Tibial artery (tissue), 4 donors: ENCODE data around the gene FREM3.
A peak's percentile ranks its signal among the peaks of the same experiment; 100 is the strongest.
"Not testable (repeated sequence)": the region's sequence is repeated elsewhere in the genome, so short reads cannot be mapped to it uniquely, and the experiment has no call there.

Source experiments
- DNase-seq, 2 donors: peaks; one replicate each; pipeline ENCODE4 v3.0.0-alpha.2; 2019
- H3K27ac ChIP-seq, 2 donors: fragments of 200-600 bp; sonication (generic) in 1 of 2; 1 replicate in 1 of 2; 2 replicates in 1 of 2; pipeline ENCODE4 v1.5.1; 2018 to 2019; ENCODE audit warnings: mild to moderate bottlenecking in 1 of 2
- H3K27me3 ChIP-seq, 2 donors: fragments of 200-600 bp; sonication (generic) in 1 of 2; one replicate each; pipeline versions ENCODE4 v1.5.1 to v1.6.0; 2016 to 2019
- H3K36me3 ChIP-seq, 3 donors: fragments of 200-600 bp; sonication (generic) in 2 of 3; one replicate each; pipeline ENCODE4 v1.5.1; 2016 to 2019; ENCODE audit warnings: mild to moderate bottlenecking in 2 of 3
- H3K4me1 ChIP-seq, 4 donors: fragments of 200-600 bp; sonication (generic) in 2 of 4; 1 replicate in 3 of 4; 2 replicates in 1 of 4; pipeline ENCODE4 v1.5.1; 2016 to 2019
- H3K4me3 ChIP-seq, 2 donors: fragments of 200-600 bp; sonication (generic) in 1 of 2; 1 replicate in 1 of 2; 2 replicates in 1 of 2; pipeline ENCODE4 v1.5.1; 2018 to 2019; ENCODE audit warnings: mild to moderate bottlenecking in 2 of 2
- H3K9me3 ChIP-seq, 3 donors: fragments of 200-600 bp; sonication (generic) in 1 of 3; one replicate each; pipeline ENCODE4 v1.5.1; 2016 to 2019
- CTCF ChIP-seq, 2 experiments: fragments of 200-600 bp in 1 of 2; fragments of 450-650 bp in 1 of 2; IDR thresholded peaks; one replicate each; pipeline ENCODE4 v1.5.1; 2017 to 2019; ENCODE audit warnings: antibody characterized with exemption in 2 of 2, mild to moderate bottlenecking in 1 of 2, moderate library complexity in 1 of 2
- intact Hi-C: fragments of 100-400 bp; cut with DNase I; formaldehyde crosslinking; loops from one replicate; pipeline ENCODE4 v1.15.0; 2023; ENCODE audit warnings: low total_unique reads

The FREM3 gene

GRCh38 chr4:143693856-143694255 is 6.6 kb downstream of the FREM3 start:
- Histone ChIP-seq H3K36me3 (no peaks in the 10 kb centered on the region), H3K27me3 (peaks cover 0 to 7% of the 10 kb centered on the region in 2 donors), H3K27ac (no peak overlapping the region), H3K4me1 (no peaks in the 10 kb centered on the region), H3K9me3 (no peaks in the 10 kb centered on the region), H3K4me3 (no peak overlapping the region)
- TF ChIP-seq CTCF (IDR thresholded peaks at IDR 0.05) = no peak
- DNase-seq = no peak
- intact Hi-C loops = no loop called here

DNA sequence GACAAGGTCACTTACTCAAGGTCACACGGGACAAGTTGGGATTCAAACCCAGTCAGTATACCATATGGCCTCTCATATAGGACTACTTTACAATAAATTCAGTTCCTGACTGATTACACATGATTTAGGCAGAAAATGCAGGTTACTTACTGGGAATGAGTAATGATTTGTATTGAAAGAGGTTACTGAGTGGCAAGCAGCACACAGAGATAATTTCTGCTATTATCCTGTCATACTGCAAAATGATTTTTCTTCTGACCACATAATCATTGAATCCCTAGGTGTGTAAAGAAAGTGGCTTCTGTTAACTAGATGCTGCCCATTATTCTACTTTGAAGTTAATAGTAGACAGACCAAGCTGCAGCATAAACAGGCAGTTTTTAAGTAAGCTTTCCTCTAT is 8.2 kb downstream of the FREM3 start:
- intact Hi-C loops = no loop called here
- DNase-seq = no peak
- no peaks in the 10 kb centered on the region for H3K27me3 ChIP-seq
- no peak for TF ChIP-seq CTCF (IDR thresholded peaks at IDR 0.05)
- no peaks in the 10 kb centered on the region for H3K4me1 ChIP-seq
- H3K27ac ChIP-seq = no peak overlapping the region
- H3K36me3 ChIP-seq = no peaks in the 10 kb centered on the region
- no peak overlapping the region for H3K4me3 ChIP-seq
- no peaks in the 10 kb centered on the region for H3K9me3 ChIP-seq

- intact Hi-C loops = no loop called here
- DNase-seq = no peak
- H3K27ac ChIP-seq = no peak overlapping the region
- no peak for TF ChIP-seq CTCF (IDR thresholded peaks at IDR 0.05)
- H3K9me3 ChIP-seq = no peaks in the 10 kb centered on the region
- H3K4me1 ChIP-seq = no peaks in the 10 kb centered on the region
- H3K4me3 ChIP-seq = no peak overlapping the region
- no peaks in the 10 kb centered on the region for H3K36me3 ChIP-seq
- H3K27me3 ChIP-seq = no peaks in the 10 kb centered on the region
Measured at GRCh38 chr4:143679434-143679833, 21.0 kb downstream of the FREM3 start.

DNA sequence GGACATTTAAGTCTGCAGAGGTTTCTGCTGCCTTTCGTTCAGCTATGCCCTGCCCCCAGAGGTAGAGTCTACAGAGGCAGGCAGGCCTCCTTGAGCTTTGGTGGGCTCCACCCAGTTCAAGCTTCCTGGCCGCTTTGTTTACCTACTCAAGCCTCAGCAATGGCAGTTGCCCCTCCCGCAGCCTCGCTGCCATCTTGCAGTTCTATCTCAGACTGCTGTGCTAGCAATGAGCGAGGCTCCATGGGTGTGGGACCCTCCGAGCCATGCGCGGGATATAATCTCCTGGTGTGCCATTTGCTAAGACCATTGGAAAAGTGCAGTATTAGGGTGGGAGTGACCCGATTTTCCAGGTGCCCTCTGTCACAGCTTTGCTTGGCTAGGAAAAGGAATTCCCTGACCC is 26.8 kb downstream of the FREM3 start:
- H3K27ac ChIP-seq, H3K9me3 ChIP-seq, H3K27me3 ChIP-seq, H3K4me1 ChIP-seq, DNase-seq, H3K4me3 ChIP-seq, intact Hi-C loops, H3K36me3 ChIP-seq: not testable (repeated sequence)

- Histone ChIP-seq H3K27ac (no peak overlapping the region), H3K9me3 (no peaks in the 10 kb centered on the region), H3K4me1 (peaks cover 0 to 22% (median 2%) of the 10 kb centered on the region in 4 donors), H3K4me3 (no peak overlapping the region), H3K27me3 (no peaks in the 10 kb centered on the region), H3K36me3 (no peaks in the 10 kb centered on the region)
- intact Hi-C loops = no loop called here
- TF ChIP-seq CTCF (IDR thresholded peaks at IDR 0.05) = no peak
- DNase-seq = no peak
Measured at GRCh38 chr4:143668930-143669552, 31.4 kb downstream of the FREM3 start.

DNA sequence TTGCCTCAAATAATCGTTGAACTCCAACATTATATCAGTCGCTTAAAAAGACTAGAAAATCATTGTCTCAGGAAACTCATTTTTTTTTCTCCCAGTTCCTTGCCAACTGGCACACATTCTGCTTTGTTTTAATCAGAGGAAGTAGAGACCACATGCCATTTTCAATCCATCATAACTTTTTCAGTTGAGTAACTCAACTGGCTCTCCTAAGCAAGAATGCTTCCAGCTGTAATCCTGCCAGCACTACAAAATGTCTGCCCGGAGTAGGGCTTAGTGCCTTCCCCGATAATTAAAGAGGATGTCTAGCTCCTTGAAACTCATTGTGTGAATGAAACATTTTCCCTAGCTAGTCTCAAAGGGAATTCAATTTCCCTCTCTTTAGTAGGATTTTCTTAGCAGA is 33.0 kb downstream of the FREM3 start:
- no peak for TF ChIP-seq CTCF (IDR thresholded peaks at IDR 0.05)
- peak overlapping the region in 1 of 2 donors; percentile 45 for H3K27ac ChIP-seq
- intact Hi-C loops = no loop called here
- H3K4me1 ChIP-seq = peaks cover 0 to 22% (median 2%) of the 10 kb centered on the region in 4 donors
- H3K9me3 ChIP-seq = no peaks in the 10 kb centered on the region
- peak; percentile 56 to 74 for DNase-seq
- H3K27me3 ChIP-seq = no peaks in the 10 kb centered on the region
- H3K4me3 ChIP-seq = no peak overlapping the region
- H3K36me3 ChIP-seq = no peaks in the 10 kb centered on the region
